ENCODE data around the gene MAN1A1. TPM values are rescaled to one million over a fixed set of nuclear protein-coding genes. Genes with fewer than 3 reads are reported as not detected.

MAN1A1 gene
- total and polyA plus RNA-seq, 7 donors, result 10.2 to 143 (median 81.9) TPM

DNA sequence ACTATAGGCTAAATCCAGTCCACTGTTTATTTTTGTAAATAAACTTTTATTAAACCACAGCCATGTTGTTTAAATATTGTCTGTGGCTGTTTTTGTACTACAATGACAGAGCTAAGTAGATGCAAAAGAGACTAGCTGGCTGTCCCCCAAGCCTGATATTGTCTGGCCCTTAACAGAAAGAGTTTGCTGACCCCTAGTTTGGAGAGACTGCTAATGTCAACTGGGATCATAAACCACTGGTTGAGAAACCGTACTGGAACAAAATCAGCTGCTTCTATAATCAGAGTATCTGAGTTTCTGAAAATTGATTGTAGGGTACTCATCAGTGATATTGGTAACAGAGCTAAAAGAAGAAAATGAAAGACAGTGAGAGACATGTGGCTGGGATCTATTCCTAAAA is 168.5 kb downstream of the MAN1A1 start:
- intact Hi-C loops (cut with DNase I), result no loop called here
- H3K27ac ChIP-seq, result no peak overlapping the region
- 89 to 94% methylated on average over 1 of the region's 1 CpG for WGBS, 2 donors
- H3K4me3 ChIP-seq, result no peak overlapping the region
- no peaks in the 10 kb centered on the region for H3K9me3 ChIP-seq
- TF ChIP-seq POLR2AphosphoS5 (IDR thresholded peaks at IDR 0.05) (no peak), POLR2A (IDR thresholded peaks at IDR 0.05) (no peak)
- H3K27me3 ChIP-seq, result no peaks in the 10 kb centered on the region
- H3K4me1 ChIP-seq, result peaks cover 0 to 5% (median 0%) of the 10 kb centered on the region in 4 donors
- peaks cover 0 to 49% (median 8%) of the 10 kb centered on the region in 4 donors for H3K36me3 ChIP-seq
- no peak for DNase-seq

DNA sequence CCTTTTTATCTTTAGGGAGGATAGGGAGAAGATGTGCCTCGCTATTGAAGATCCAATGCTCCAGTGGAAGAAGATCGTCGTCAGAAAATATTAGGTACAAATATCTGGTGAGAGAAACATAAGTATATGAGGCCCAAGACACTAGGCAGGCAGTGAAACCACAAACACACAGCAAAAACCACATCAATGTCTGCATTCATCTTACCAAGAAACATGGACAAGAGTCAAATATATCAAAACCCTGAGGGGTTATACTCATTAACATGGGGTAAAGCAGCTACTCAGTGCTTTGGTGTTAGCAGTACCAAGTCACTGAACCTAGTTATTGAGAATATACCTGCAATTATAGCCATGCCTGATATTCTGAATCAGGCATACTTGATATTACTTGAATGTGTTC is 169.7 kb downstream of the MAN1A1 start:
- TF ChIP-seq POLR2A (IDR thresholded peaks at IDR 0.05), result no peak
- TF ChIP-seq EP300 (IDR thresholded peaks at IDR 0.05), result no peak
- TF ChIP-seq POLR2AphosphoS5 (IDR thresholded peaks at IDR 0.05), result no peak
- TF ChIP-seq, protein P1, sequence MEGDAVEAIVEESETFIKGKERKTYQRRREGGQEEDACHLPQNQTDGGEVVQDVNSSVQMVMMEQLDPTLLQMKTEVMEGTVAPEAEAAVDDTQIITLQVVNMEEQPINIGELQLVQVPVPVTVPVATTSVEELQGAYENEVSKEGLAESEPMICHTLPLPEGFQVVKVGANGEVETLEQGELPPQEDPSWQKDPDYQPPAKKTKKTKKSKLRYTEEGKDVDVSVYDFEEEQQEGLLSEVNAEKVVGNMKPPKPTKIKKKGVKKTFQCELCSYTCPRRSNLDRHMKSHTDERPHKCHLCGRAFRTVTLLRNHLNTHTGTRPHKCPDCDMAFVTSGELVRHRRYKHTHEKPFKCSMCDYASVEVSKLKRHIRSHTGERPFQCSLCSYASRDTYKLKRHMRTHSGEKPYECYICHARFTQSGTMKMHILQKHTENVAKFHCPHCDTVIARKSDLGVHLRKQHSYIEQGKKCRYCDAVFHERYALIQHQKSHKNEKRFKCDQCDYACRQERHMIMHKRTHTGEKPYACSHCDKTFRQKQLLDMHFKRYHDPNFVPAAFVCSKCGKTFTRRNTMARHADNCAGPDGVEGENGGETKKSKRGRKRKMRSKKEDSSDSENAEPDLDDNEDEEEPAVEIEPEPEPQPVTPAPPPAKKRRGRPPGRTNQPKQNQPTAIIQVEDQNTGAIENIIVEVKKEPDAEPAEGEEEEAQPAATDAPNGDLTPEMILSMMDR (IDR thresholded peaks at IDR 0.05), result no peak
- no peak overlapping the region for H3K4me3 ChIP-seq
- peaks cover 0 to 12% (median 0%) of the 10 kb centered on the region in 4 donors for H3K4me1 ChIP-seq
- intact Hi-C loops (cut with DNase I), result no loop called here
- H3K27ac ChIP-seq, result no peak overlapping the region
- 80 to 94% methylated on average over 3 of the region's 3 CpGs for WGBS, 2 donors
- no peaks in the 10 kb centered on the region for H3K27me3 ChIP-seq
- H3K9me3 ChIP-seq, result no peaks in the 10 kb centered on the region
- H3K36me3 ChIP-seq, result peaks cover 0 to 38% (median 8%) of the 10 kb centered on the region in 4 donors
- no peak for DNase-seq

DNA sequence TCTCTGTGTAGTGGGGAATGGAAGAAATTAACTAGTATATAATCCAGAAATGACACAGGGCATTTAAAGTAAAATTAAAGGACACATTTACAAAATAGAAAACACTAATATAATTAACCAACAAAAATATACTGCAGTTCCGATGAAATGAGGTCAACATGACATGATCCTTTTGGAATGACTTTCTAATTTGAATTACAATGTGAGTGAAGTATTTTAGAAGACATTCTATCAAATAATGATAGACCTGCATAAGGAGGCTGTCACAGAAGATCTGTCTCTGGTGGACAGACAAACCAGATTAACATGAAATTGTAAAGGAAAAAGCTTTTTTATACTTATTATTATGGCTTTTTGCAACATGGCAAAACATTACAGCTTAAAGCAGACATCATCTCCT is 170.5 kb downstream of the MAN1A1 start:
- TF ChIP-seq POLR2A (IDR thresholded peaks at IDR 0.05) (no peak), POLR2AphosphoS5 (IDR thresholded peaks at IDR 0.05) (no peak), EP300 (IDR thresholded peaks at IDR 0.05) (no peak)
- TF ChIP-seq, protein P1 (IDR thresholded peaks at IDR 0.05), result no peak
- H3K27me3 ChIP-seq, result no peaks in the 10 kb centered on the region
- intact Hi-C loops (cut with DNase I), result no loop called here
- 81 to 95% methylated on average over 1 of the region's 1 CpG for WGBS, 2 donors
- peaks cover 0 to 12% (median 0%) of the 10 kb centered on the region in 4 donors for H3K4me1 ChIP-seq
- H3K36me3 ChIP-seq, result peaks cover 0 to 33% (median 8%) of the 10 kb centered on the region in 4 donors
- DNase-seq, result no peak
- no peaks in the 10 kb centered on the region for H3K9me3 ChIP-seq
- H3K4me3 ChIP-seq, result no peak overlapping the region
- no peak overlapping the region for H3K27ac ChIP-seq

DNA sequence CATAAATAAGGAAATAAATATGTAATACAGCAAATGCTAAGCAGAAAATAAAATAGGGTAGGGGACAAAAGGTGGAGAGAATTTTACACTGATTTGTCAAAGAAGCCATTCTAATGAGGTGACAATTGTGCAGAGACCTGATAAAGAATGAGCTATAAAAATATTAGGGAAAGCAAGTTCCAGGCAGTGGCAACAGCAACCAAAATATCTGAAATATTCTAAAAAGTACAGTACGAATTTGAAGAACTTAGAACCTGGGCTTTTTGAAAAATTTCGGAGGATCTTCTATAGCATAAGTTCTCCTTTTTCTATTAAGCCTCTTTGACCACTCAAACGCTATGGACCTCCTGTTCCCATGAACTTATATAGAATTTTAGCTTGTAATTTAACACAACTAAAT is 173.1 kb downstream of the MAN1A1 start:
- H3K27ac ChIP-seq, result no peak overlapping the region
- intact Hi-C loops (cut with DNase I), result no loop called here
- TF ChIP-seq, protein P1 (IDR thresholded peaks at IDR 0.05), result no peak
- TF ChIP-seq EP300 (IDR thresholded peaks at IDR 0.05) (no peak), POLR2AphosphoS5 (IDR thresholded peaks at IDR 0.05) (no peak), POLR2A (IDR thresholded peaks at IDR 0.05) (no peak)
- peaks cover 0 to 17% (median 0%) of the 10 kb centered on the region in 4 donors for H3K4me1 ChIP-seq
- 95% methylated on average over 3 of the region's 3 CpGs for WGBS, 2 donors
- DNase-seq, result no peak
- H3K4me3 ChIP-seq, result no peak overlapping the region
- no peaks in the 10 kb centered on the region for H3K9me3 ChIP-seq
- H3K36me3 ChIP-seq, result peaks cover 0 to 29% (median 8%) of the 10 kb centered on the region in 4 donors
- H3K27me3 ChIP-seq, result no peaks in the 10 kb centered on the region

DNA sequence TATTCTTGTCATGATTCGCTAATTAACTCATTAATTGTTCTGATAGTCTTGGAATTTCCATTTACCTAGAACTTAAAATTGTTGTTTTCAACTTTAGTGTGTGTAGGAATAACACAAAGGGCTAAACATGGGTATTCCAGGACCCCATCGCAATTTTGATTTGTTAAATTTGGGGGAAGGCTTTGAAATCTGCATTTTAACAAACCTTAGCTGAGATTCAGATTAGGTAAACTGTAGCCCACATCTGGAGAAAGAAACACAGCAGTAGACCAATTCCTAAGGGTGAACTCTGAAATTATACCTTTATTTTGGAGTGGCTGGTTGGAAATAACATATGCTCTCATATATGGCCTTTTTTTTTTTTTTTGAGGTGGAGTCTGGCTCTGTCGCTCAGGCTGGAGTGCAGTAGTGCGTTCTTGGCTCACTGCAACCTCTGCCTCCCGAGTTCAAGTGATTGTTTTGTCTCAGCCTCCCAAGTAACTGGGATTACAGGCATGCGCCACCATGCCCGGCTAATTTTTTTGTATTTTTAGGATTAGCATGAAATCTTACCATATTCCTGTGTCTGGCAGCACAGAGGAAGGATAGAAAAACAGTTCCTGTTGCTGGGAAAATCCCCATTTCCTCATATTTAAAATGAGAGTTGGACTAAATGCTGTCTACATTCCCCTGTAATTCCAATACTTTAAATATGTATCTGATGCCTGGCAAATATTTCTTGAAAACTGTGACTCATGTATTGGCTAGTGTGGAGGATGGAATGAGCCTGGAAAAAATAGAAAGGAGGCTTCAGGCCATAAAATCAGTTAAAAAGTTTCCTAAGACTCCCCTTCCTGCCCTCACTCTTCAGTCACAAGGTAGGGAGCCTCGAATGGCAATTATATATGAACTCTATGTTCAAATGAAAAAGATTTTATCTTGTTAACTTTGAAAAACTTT is 174.4 kb downstream of the MAN1A1 start:
- 92 to 94% methylated on average over 8 of the region's 8 CpGs for WGBS, 2 donors
- H3K4me1 ChIP-seq, result peaks cover 0 to 17% (median 0%) of the 10 kb centered on the region in 4 donors

More for the DNA sequence above, 174.4 kb downstream of the MAN1A1 start:
- no peak for DNase-seq
- TF ChIP-seq, protein P1 (IDR thresholded peaks at IDR 0.05), result no peak
- TF ChIP-seq POLR2A (IDR thresholded peaks at IDR 0.05), result no peak
- TF ChIP-seq EP300 (IDR thresholded peaks at IDR 0.05), result no peak
- no peak for TF ChIP-seq POLR2AphosphoS5 (IDR thresholded peaks at IDR 0.05)
- Histone ChIP-seq H3K4me3 (no peak overlapping the region), H3K9me3 (no peaks in the 10 kb centered on the region), H3K27ac (no peak overlapping the region), H3K36me3 (peaks cover 0 to 26% (median 7%) of the 10 kb centered on the region in 4 donors), H3K27me3 (no peaks in the 10 kb centered on the region)
- intact Hi-C loops (cut with DNase I), result no loop called here

All from sigmoid colon (tissue), 7 donors.